Medulla oblongata (tissue), 1 donor: ENCODE results near the gene PHAX.
"Not testable (repeated sequence)": the region's sequence is repeated elsewhere in the genome, so short reads cannot be mapped to it uniquely, and the experiment has no call there.

ENCODE experiments used
- DNase-seq: peaks from one replicate; pipeline ENCODE4 v3.0.0-alpha.2; 2015; ENCODE audit errors: extremely low spot score

The PHAX gene

GRCh38 chr5:126656401-126657007 is 55.8 kb downstream of the PHAX start:
- DNase-seq: peak; percentile 76

- no peak for DNase-seq
Measured at GRCh38 chr5:126658561-126658960, 57.8 kb downstream of the PHAX start.

- DNase-seq: no peak
Measured at GRCh38 chr5:126659805-126660482, 59.2 kb downstream of the PHAX start.

- DNase-seq: no peak
Measured at GRCh38 chr5:126664586-126664985, 63.8 kb downstream of the PHAX start.

GRCh38 chr5:126670109-126670508 is 69.4 kb downstream of the PHAX start:
- not testable (repeated sequence) for DNase-seq

GRCh38 chr5:126671681-126672080 is 70.9 kb downstream of the PHAX start:
- not testable (repeated sequence) for DNase-seq

DNA sequence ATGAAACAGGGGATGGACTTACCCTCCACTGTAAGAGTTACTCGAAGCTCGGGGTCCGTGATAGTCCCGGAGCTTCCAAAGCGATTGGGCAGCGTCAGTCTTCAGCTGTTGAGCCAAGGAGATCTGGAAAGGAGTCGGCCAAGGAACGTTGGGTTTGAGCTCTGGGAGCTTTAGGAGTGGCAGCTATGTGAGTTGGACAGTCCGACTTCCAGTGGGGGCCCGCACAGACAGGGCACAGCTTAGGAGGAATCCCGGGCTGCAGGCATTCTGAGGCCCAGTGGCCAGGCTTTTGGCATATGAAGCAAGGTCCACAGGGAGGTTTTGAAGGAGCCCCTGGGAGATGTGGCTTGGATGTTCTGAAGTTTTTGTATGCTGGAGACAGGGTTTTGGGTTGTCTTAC is 72.7 kb downstream of the PHAX start:
- no peak for DNase-seq

DNA sequence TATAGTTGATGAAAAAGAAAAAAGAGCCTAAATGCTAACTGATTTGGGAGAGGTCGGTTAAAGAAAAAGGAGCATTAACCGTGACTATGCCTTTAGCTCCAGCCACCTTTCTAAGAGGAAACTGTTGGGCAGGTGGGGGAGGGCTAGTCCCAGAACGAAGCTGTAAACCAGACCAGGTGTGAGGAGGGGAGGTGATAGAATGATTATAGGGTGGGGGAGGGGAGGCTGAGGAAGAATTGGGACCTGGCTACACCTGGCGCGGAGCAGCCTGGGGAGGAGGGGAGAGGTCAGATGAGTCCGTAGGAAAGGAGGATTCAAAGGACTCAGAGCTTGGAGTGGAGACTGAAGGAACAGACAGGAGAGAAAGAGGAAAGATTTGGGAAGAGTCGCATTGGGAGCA is 73.4 kb downstream of the PHAX start:
- DNase-seq: no peak

- DNase-seq: no peak
Measured at GRCh38 chr5:126675338-126675737, 74.6 kb downstream of the PHAX start.

GRCh38 chr5:126676195-126676624 is 75.5 kb downstream of the PHAX start:
- DNase-seq: peak; percentile 87
